ENCODE data around the gene KCNMA1.

DNA sequence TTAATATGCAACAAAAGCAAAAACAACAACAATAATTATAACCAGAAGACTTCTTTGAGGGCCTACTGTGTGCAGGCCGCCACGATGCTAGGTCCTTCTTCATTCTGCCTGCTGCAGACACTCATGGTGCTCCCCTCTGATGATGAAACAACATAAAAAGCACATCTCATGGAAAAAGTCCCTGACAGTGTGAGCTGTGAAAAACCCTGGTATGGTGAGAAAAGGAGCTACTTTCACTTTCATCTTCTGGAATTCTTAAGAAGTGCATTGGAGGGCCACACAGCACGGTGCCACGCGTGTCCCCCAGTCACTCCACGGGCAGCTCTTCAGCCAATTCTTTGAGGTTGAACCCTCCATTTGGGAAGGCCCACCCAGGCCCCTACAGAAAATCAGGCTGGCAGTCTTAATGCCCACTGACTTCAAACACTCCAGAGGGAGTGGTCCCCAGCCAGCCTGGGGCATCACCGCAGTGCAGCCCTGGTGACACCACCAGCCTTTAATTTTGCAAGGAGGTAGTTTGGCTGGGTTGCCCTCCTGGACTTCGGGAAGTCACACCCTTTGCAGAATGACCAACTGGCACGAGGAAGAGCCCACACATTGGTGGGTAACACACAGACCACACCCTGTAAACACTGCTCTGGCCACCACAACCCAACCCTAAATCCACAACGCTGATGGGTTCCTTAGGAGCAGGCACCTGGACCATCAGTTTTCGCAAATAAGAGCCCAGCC lies 7.7 kb downstream of the KCNMA1 start:
- TF ChIP-seq POLR2A (IDR thresholded peaks at IDR 0.05), result no peak
- TF ChIP-seq POLR2AphosphoS5 (IDR thresholded peaks at IDR 0.05), result no peak
